ENCODE results near the gene RRAGC. TPM values are rescaled to one million over a fixed set of nuclear protein-coding genes. Genes with fewer than 3 reads are reported as not detected.
A peak's percentile ranks its signal among the peaks of the same experiment; 100 is the strongest.

Gene RRAGC
- total and polyA plus RNA-seq, 2 of the 13 experiments (the other 11 are each of a cell fraction or from before 2014, with no cell fraction given): 7.6 to 8.0 TPM

DNA sequence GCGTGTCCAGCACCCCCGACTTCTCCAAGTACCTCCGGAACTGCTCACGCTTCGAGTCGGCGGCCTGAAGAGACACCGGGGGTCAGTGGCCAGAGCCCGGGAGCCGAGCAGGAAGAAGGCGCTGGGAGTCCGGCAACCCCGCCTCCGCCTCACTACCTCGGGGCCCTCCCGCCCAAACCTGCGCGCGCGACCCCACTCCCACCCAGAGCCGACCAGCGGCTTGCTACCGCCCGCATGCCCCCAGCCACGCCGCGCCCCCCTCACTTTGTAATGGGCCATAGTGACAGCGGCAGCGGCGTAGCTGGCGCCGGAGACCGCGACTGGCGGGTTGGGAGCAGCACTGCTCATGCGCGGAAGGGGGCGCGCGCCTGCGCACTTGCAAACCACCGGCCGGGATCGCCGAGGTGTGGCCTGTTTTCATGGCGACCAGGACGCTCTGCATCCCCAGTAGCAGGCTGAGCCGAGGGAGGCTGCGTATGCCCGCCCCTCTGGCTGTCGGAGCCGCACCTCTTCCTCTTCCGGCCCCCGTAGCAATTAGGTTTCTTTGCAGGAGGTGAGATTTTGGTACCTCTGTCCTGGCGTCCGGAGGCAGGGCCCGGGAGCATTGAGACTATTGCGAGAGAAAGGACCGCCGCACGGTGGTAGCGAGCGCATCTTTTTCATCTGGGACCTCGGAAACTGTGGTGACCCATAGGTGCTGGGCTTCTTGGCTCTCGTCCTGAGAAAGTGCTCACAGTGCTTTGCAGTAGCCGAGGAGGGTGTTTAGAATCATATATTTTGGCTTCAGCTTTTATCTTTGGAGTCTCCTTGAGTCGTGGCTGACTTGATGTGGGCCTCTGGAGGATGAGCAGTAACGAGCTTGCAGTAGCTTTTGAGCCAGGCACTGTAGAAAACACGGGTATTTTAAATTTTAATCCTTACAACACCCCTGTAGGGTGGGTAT lies 13.7 kb upstream of the RRAGC start, which contains the start of gene MYCBP (continued):
- TF ChIP-seq, protein P1, sequence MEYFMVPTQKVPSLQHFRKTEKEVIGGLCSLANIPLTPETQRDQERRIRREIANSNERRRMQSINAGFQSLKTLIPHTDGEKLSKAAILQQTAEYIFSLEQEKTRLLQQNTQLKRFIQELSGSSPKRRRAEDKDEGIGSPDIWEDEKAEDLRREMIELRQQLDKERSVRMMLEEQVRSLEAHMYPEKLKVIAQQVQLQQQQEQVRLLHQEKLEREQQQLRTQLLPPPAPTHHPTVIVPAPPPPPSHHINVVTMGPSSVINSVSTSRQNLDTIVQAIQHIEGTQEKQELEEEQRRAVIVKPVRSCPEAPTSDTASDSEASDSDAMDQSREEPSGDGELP (IDR thresholded peaks at IDR 0.05; ENCODE audit: borderline replicate concordance, low read depth): no peak
- TF ChIP-seq, protein P2, sequence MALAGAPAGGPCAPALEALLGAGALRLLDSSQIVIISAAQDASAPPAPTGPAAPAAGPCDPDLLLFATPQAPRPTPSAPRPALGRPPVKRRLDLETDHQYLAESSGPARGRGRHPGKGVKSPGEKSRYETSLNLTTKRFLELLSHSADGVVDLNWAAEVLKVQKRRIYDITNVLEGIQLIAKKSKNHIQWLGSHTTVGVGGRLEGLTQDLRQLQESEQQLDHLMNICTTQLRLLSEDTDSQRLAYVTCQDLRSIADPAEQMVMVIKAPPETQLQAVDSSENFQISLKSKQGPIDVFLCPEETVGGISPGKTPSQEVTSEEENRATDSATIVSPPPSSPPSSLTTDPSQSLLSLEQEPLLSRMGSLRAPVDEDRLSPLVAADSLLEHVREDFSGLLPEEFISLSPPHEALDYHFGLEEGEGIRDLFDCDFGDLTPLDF (CRISPR knock-in tag; IDR thresholded peaks at IDR 0.05): peak; percentile 75
- TF ChIP-seq ETV5 (CRISPR knock-in tag; IDR thresholded peaks at IDR 0.05; ENCODE audit: borderline replicate concordance) (peak; percentile 56; the same call in 1 of the 2 replicates), NAIF1 (CRISPR knock-in tag; IDR thresholded peaks at IDR 0.05; ENCODE audit: borderline replicate concordance) (peak; percentile 96), LCORL (IDR thresholded peaks at IDR 0.05) (no peak), LCORL (CRISPR knock-in tag; IDR thresholded peaks at IDR 0.05) (peak; percentile 59; the same call in 1 of the 2 replicates), XRCC5 (optimal IDR thresholded peaks at IDR 0.05; ENCODE audit: low read length) (peak; percentile 87), ZNF629 (CRISPR knock-in tag; conservative IDR thresholded peaks at IDR 0.05) (no peak), DR1 (CRISPR knock-in tag; IDR thresholded peaks at IDR 0.05) (0 out of 2 replicates have a peak, but pooled peaks have one; percentile 24), ZNF180 (CRISPR knock-in tag; IDR thresholded peaks at IDR 0.05; ENCODE audit: borderline replicate concordance, low read depth) (no peak), DMAP1 (CRISPR knock-in tag; IDR thresholded peaks at IDR 0.05) (peak; percentile 60; the same call in 1 of the 2 replicates)
- TF ChIP-seq, protein P3, sequence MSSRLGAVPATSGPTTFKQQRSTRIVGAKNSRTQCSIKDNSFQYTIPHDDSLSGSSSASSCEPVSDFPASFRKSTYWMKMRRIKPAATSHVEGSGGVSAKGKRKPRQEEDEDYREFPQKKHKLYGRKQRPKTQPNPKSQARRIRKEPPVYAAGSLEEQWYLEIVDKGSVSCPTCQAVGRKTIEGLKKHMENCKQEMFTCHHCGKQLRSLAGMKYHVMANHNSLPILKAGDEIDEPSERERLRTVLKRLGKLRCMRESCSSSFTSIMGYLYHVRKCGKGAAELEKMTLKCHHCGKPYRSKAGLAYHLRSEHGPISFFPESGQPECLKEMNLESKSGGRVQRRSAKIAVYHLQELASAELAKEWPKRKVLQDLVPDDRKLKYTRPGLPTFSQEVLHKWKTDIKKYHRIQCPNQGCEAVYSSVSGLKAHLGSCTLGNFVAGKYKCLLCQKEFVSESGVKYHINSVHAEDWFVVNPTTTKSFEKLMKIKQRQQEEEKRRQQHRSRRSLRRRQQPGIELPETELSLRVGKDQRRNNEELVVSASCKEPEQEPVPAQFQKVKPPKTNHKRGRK (CRISPR knock-in tag; IDR thresholded peaks at IDR 0.05): no peak
- TF ChIP-seq, protein P4, sequence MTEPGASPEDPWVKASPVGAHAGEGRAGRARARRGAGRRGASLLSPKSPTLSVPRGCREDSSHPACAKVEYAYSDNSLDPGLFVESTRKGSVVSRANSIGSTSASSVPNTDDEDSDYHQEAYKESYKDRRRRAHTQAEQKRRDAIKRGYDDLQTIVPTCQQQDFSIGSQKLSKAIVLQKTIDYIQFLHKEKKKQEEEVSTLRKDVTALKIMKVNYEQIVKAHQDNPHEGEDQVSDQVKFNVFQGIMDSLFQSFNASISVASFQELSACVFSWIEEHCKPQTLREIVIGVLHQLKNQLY (CRISPR knock-in tag; IDR thresholded peaks at IDR 0.05): no peak
- TF ChIP-seq, protein P5, sequence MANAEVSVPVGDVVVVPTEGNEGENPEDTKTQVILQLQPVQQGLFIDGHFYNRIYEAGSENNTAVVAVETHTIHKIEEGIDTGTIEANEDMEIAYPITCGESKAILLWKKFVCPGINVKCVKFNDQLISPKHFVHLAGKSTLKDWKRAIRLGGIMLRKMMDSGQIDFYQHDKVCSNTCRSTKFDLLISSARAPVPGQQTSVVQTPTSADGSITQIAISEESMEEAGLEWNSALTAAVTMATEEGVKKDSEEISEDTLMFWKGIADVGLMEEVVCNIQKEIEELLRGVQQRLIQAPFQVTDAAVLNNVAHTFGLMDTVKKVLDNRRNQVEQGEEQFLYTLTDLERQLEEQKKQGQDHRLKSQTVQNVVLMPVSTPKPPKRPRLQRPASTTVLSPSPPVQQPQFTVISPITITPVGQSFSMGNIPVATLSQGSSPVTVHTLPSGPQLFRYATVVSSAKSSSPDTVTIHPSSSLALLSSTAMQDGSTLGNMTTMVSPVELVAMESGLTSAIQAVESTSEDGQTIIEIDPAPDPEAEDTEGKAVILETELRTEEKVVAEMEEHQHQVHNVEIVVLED (CRISPR knock-in tag; IDR thresholded peaks at IDR 0.05; ENCODE audit: borderline replicate concordance): peak; percentile 60; the same call in 1 of the 2 replicates
- TF ChIP-seq, protein P6, sequence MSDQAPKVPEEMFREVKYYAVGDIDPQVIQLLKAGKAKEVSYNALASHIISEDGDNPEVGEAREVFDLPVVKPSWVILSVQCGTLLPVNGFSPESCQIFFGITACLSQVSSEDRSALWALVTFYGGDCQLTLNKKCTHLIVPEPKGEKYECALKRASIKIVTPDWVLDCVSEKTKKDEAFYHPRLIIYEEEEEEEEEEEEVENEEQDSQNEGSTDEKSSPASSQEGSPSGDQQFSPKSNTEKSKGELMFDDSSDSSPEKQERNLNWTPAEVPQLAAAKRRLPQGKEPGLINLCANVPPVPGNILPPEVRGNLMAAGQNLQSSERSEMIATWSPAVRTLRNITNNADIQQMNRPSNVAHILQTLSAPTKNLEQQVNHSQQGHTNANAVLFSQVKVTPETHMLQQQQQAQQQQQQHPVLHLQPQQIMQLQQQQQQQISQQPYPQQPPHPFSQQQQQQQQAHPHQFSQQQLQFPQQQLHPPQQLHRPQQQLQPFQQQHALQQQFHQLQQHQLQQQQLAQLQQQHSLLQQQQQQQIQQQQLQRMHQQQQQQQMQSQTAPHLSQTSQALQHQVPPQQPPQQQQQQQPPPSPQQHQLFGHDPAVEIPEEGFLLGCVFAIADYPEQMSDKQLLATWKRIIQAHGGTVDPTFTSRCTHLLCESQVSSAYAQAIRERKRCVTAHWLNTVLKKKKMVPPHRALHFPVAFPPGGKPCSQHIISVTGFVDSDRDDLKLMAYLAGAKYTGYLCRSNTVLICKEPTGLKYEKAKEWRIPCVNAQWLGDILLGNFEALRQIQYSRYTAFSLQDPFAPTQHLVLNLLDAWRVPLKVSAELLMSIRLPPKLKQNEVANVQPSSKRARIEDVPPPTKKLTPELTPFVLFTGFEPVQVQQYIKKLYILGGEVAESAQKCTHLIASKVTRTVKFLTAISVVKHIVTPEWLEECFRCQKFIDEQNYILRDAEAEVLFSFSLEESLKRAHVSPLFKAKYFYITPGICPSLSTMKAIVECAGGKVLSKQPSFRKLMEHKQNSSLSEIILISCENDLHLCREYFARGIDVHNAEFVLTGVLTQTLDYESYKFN (CRISPR knock-in tag; conservative IDR thresholded peaks at IDR 0.05): 0 out of 2 replicates have a peak, but pooled peaks have one; percentile 16
